ENCODE measurements around the gene MEOX1. TPM values are rescaled to one million over a fixed set of nuclear protein-coding genes. Genes with fewer than 3 reads are reported as not detected.

Gene MEOX1
- total and polyA plus RNA-seq, 2 of the 13 experiments (the other 11 are each of a cell fraction or from before 2014, with no cell fraction given) = not detected

DNA sequence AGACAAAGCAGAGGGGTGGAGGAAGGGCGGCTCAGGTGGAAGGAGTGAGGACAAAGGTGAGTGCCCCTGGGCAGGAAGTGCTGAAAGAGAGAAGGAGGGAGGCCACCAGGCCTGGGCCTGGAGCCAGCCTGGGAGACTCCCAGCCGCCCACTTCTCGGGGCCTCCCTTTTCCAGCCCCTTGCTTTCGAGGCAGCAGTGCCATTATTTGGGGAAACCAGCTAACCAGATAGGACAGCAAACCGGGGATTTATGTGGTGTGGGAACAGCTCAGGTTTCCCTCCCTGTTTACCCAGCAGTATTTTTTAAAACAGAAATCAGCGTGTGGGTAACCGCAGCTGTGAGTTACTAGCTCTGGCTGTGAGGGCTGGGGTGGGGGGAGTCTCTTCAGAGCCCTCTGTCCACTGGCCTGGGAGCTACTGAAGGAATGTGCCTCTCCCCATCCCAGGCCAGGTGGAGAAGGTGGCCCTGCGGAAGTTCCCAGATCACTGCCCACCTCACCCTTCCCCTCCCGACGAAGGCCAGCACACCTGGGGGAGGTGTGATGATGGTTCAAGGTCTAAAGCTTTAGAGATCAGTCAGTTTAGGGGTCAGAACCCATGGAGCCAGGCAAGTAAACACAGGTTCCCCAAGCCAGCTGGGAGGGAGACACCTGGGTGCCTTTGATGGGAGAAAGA is 8.4 kb upstream of the MEOX1 start (continued):
- peak; percentile 71; the same call in 1 of the 2 replicates for TF ChIP-seq ZBTB43 (CRISPR knock-in tag; conservative IDR thresholded peaks at IDR 0.05)
- no peak for TF ChIP-seq ZNF773 (CRISPR knock-in tag; IDR thresholded peaks at IDR 0.05; ENCODE audit: borderline replicate concordance)
- TF ChIP-seq, protein P1, sequence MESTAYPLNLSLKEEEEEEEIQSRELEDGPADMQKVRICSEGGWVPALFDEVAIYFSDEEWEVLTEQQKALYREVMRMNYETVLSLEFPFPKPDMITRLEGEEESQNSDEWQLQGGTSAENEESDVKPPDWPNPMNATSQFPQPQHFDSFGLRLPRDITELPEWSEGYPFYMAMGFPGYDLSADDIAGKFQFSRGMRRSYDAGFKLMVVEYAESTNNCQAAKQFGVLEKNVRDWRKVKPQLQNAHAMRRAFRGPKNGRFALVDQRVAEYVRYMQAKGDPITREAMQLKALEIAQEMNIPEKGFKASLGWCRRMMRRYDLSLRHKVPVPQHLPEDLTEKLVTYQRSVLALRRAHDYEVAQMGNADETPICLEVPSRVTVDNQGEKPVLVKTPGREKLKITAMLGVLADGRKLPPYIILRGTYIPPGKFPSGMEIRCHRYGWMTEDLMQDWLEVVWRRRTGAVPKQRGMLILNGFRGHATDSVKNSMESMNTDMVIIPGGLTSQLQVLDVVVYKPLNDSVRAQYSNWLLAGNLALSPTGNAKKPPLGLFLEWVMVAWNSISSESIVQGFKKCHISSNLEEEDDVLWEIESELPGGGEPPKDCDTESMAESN (CRISPR knock-in tag; conservative IDR thresholded peaks at IDR 0.05) = no peak
- no peak for TF ChIP-seq SP4 (CRISPR knock-in tag; IDR thresholded peaks at IDR 0.05)
- no peak for TF ChIP-seq MZF1 (CRISPR knock-in tag; IDR thresholded peaks at IDR 0.05; ENCODE audit: borderline replicate concordance)
- TF ChIP-seq ZNF17 (CRISPR knock-in tag; IDR thresholded peaks at IDR 0.05) = no peak
- TF ChIP-seq ATF6 (CRISPR knock-in tag; conservative IDR thresholded peaks at IDR 0.05) = no peak
- no peak for TF ChIP-seq MYNN (CRISPR knock-in tag; IDR thresholded peaks at IDR 0.05; ENCODE audit: low read depth)
- no peak for TF ChIP-seq TEAD2 (CRISPR knock-in tag; IDR thresholded peaks at IDR 0.05)
- TF ChIP-seq FOXO1 (CRISPR knock-in tag; IDR thresholded peaks at IDR 0.05) = peak; percentile 71; the same call in 1 of the 2 replicates
- TF ChIP-seq ZNF20 (CRISPR knock-in tag; IDR thresholded peaks at IDR 0.05) = no peak
- TF ChIP-seq TCF12 (IDR thresholded peaks at IDR 0.05) = no peak
- TF ChIP-seq TCF12 (CRISPR knock-in tag; IDR thresholded peaks at IDR 0.05) = no peak
- no peak; the same call in 1 of the 2 replicates for TF ChIP-seq ZMAT3 (CRISPR knock-in tag; conservative IDR thresholded peaks at IDR 0.05)
- TF ChIP-seq ZHX1 (CRISPR knock-in tag; IDR thresholded peaks at IDR 0.05; ENCODE audit: low read depth) = no peak
- TF ChIP-seq HNF4G (IDR thresholded peaks at IDR 0.05; ENCODE audit: borderline replicate concordance, low read depth, low read length) = peak; percentile 74; the same call in 1 of the 2 replicates
- peak; percentile 63; the same call in 1 of the 2 replicates for TF ChIP-seq HNF4G (CRISPR knock-in tag; IDR thresholded peaks at IDR 0.05; ENCODE audit: borderline replicate concordance, low read depth)
- no peak for TF ChIP-seq YEATS2 (CRISPR knock-in tag; IDR thresholded peaks at IDR 0.05; ENCODE audit: borderline replicate concordance)
- TF ChIP-seq FOSL1 (CRISPR knock-in tag; IDR thresholded peaks at IDR 0.05; ENCODE audit: borderline replicate concordance) = no peak
- no peak for TF ChIP-seq AGO2 (optimal IDR thresholded peaks at IDR 0.05; ENCODE audit: low read depth, low read length)
- no peak for TF ChIP-seq DR1 (CRISPR knock-in tag; IDR thresholded peaks at IDR 0.05)
- peak; percentile 73; the same call in 1 of the 2 replicates for TF ChIP-seq ZBTB7A (CRISPR knock-in tag; IDR thresholded peaks at IDR 0.05)
